ENCODE data around the gene ACBD6.
A peak's percentile ranks its signal among the peaks of the same experiment; 100 is the strongest.
"Not testable (repeated sequence)": the region's sequence is repeated elsewhere in the genome, so short reads cannot be mapped to it uniquely, and the experiment has no call there.

Gene ACBD6, protein sequence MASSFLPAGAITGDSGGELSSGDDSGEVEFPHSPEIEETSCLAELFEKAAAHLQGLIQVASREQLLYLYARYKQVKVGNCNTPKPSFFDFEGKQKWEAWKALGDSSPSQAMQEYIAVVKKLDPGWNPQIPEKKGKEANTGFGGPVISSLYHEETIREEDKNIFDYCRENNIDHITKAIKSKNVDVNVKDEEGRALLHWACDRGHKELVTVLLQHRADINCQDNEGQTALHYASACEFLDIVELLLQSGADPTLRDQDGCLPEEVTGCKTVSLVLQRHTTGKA

GRCh38 chr1:180502361-180503279 is at the start of gene ACBD6:
Gene ACBD6, minus strand, starts transcription at chr1:180502577. Its CDS starts 311 bp downstream, at chr1:180502266.
- peak within 1 kb of the TSS; percentile 69 for H3K4me3 ChIP-seq (ENCODE audit: low read depth, low read length)
- TF ChIP-seq, protein P1, sequence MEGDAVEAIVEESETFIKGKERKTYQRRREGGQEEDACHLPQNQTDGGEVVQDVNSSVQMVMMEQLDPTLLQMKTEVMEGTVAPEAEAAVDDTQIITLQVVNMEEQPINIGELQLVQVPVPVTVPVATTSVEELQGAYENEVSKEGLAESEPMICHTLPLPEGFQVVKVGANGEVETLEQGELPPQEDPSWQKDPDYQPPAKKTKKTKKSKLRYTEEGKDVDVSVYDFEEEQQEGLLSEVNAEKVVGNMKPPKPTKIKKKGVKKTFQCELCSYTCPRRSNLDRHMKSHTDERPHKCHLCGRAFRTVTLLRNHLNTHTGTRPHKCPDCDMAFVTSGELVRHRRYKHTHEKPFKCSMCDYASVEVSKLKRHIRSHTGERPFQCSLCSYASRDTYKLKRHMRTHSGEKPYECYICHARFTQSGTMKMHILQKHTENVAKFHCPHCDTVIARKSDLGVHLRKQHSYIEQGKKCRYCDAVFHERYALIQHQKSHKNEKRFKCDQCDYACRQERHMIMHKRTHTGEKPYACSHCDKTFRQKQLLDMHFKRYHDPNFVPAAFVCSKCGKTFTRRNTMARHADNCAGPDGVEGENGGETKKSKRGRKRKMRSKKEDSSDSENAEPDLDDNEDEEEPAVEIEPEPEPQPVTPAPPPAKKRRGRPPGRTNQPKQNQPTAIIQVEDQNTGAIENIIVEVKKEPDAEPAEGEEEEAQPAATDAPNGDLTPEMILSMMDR (IDR thresholded peaks at IDR 0.05; ENCODE audit: low read depth, low read length), result no peak

DNA sequence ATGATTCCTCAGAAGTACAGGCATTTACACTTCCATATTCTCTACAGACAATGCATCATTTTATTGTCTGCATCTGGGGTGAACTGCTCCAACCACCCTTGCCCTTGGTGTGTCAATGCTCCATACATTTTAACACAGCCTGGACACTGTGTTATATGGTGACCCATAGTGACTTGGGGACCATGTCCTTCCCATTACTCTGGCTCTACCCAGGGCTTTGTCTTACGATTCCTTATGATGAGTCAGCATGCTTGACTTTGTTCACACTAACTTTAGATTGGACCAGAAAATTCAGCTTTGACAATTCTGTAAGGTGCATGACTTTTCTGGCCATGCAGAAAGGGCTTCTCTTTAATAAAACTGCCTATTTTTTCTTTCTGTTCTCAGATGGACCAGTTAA is 49.6 kb upstream of the ACBD6 start:
- H3K4me3 ChIP-seq (ENCODE audit: low read depth, low read length), result no peak overlapping the region
- TF ChIP-seq, protein P1 (IDR thresholded peaks at IDR 0.05; ENCODE audit: low read depth, low read length), result no peak

DNA sequence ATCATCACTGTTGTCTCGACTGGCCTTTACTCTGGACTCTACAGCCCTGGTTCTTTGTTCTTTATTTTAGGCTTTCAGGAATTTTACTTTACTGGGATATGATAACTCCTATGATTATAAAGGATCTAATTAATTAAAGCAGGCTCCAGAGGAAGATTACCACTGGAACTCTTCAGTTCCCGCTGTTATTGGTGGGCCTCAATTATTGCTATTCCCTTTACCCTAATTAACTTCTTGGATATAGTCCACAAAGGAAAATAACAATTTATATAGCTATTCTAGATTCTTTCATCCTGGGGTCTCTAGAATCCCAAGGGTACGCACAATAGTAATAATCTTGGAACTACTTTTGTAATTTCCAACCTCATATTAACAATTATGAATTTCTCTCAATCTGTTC is 47.9 kb upstream of the ACBD6 start:
- no peak overlapping the region for H3K4me3 ChIP-seq (ENCODE audit: low read depth, low read length)
- TF ChIP-seq, protein P1 (IDR thresholded peaks at IDR 0.05; ENCODE audit: low read depth, low read length), result no peak

DNA sequence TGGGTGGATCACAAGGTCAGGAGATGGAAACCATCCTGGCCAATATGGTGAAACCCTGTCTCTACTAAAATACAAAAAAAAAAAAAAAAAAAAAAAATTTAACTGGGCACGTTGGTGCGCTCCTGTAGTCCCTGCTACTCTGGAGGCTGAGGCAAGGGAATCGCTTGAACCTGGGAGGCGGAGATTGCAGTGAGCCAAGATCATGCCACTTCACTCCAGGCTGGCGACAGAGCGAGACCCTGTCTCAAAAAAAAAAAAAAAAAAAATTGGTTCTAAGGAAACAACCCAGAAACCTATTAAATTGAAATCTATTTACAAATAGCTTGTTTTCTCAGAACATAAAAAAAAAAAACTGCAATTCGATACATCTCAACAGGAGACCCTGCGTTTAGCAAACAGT is 47.4 kb upstream of the ACBD6 start:
- not testable (repeated sequence) for H3K4me3 ChIP-seq (ENCODE audit: low read depth, low read length)

DNA sequence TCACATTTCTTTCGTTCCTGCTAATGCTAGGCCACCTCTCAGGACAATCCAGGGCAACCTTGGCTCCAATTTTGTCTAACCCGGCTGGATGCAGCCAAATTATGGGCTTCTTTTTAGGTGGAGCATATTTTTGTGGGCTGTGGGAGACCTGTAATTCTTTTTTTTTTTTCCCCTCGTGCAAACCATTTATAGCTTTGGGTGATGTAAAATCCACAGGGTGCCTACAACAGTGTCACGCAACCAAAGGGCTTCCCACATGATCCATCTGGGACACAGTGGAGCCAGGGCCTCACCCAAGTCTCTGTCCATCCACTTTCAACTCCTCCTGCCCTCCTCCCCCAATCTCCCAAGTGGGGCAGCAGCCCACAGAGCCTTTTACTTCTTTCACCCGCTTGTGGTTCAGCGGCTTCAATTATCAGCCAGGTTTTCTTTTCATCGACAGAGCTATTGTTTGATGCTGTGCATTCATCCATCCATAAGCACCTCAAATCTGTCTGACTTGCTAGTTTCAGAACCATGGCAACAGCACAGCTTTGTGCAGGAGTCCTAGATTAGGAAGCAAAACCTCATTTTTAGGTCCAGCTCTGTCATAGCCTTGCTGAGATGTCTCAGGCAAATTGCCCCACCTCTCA is 46.4 kb upstream of the ACBD6 start:
- TF ChIP-seq, protein P1 (IDR thresholded peaks at IDR 0.05; ENCODE audit: low read depth, low read length), result no peak
- H3K4me3 ChIP-seq (ENCODE audit: low read depth, low read length), result no peak overlapping the region

- TF ChIP-seq, protein P1 (IDR thresholded peaks at IDR 0.05; ENCODE audit: low read depth, low read length), result no peak
- no peak overlapping the region for H3K4me3 ChIP-seq (ENCODE audit: low read depth, low read length)
Measured at GRCh38 chr1:180545991-180546390, 43.6 kb upstream of the ACBD6 start.

GRCh38 chr1:180544050-180544449 is 41.7 kb upstream of the ACBD6 start:
- TF ChIP-seq, protein P1 (IDR thresholded peaks at IDR 0.05; ENCODE audit: low read depth, low read length), result no peak
- no peak overlapping the region for H3K4me3 ChIP-seq (ENCODE audit: low read depth, low read length)
